ENCODE measurements around the gene CNOT4.

DNA sequence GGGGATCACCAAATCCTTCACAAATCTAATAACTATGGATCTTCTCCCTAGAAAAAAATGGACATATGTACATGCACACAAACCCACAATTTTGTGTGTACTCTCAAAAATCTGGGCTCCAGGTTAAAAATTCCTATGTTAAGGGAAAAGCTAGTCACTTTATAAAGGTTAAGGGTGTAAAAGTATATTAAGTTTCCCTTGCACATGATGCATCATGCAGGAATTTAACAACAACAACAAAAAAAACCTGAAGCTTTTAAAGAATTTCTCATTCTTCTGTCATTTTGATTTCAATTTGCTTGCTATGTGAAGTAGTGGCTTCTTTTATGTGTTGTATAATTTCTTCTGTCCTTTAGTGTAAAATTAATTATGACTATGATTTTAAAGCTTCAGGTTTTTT, 123.7 kb downstream of the CNOT4 start:
- TF ChIP-seq, protein P1, sequence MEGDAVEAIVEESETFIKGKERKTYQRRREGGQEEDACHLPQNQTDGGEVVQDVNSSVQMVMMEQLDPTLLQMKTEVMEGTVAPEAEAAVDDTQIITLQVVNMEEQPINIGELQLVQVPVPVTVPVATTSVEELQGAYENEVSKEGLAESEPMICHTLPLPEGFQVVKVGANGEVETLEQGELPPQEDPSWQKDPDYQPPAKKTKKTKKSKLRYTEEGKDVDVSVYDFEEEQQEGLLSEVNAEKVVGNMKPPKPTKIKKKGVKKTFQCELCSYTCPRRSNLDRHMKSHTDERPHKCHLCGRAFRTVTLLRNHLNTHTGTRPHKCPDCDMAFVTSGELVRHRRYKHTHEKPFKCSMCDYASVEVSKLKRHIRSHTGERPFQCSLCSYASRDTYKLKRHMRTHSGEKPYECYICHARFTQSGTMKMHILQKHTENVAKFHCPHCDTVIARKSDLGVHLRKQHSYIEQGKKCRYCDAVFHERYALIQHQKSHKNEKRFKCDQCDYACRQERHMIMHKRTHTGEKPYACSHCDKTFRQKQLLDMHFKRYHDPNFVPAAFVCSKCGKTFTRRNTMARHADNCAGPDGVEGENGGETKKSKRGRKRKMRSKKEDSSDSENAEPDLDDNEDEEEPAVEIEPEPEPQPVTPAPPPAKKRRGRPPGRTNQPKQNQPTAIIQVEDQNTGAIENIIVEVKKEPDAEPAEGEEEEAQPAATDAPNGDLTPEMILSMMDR (IDR thresholded peaks at IDR 0.05 in 8 of 11, conservative IDR thresholded peaks at IDR 0.05 in 3 of 11): no peak
- TF ChIP-seq POLR2AphosphoS5 (IDR thresholded peaks at IDR 0.05): no peak
- no peak for TF ChIP-seq POLR2A (IDR thresholded peaks at IDR 0.05)

Measured in spleen (tissue), 7 donors.